NCI-H1092 (cell line): Measurements from ENCODE around the gene RPAP3.

Source experiments
- DNase-seq: peaks from one replicate; lab custom pipeline; 2025; lab: John Stamatoyannopoulos, UW

The RPAP3 gene

DNA sequence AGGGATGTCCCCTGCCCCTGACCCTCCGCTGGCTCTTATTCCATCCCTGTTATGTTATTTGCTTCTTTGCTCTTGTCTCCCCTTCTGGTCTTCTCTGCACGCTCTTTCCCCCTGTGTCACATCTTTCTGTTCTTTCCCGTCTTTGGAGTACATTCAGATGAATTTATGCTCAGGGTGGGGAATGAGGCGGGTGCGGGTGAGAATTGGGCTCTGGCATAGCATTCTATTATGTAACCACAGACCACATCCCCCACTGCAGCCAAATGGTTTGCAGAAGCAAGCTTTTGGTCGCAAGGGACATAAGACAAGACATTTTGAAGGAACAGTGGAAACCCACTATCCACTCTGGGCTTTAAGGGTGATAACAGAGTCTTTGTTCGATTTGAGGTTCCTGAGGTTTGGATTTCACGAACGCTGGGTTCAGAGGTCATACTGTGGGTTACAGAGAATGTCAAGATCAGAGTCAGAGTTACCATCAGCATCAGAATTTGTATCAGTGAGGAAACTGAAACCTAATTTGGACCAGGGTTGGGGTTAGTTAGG lies 15.7 kb upstream of the RPAP3 start:
- DNase-seq: no peak

GRCh38 chr12:47718531-47718930 lies 12.7 kb upstream of the RPAP3 start:
- no peak for DNase-seq

DNA sequence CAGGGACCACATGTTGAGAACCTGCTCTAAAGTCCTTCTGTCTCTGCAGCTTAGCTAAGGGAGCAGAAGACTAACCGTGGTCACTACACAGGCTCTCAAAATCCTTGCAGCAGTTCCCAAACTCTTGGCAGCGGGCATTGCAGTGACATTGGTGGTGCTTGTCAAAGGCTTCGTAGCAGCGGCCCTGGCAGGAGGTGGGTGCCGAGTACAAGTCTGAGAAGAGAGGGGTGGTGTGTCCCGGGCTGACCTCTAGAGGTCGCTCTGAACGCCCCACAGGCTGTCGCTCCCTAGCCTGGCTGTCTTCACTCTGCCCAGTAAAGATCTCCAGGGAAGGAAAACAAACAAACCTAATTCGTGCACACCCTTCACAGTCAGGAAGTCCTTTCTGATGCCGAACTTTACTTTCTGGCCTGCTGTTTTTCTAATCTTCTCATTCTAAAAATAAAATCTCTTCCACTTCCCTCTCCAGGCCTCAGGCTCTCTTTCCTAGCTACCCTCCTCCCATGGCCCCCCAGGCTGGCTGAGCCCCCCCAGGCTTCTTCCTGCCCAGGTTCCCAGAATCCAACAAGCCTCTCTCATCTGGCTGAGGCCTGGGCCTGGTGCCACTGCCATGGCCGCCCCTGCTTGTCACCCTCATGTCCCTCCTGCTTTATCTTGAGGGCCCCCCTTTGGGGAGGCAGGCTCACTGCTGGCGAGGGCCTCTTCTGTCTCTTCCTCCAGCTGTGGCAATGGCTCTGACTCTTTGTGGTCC lies 11.8 kb upstream of the RPAP3 start:
- DNase-seq: peak; percentile 82

- DNase-seq: no peak
Measured at GRCh38 chr12:47717046-47717442, 11.2 kb upstream of the RPAP3 start.

- no peak for DNase-seq
Measured at GRCh38 chr12:47715877-47716548, 10.2 kb upstream of the RPAP3 start.

DNA sequence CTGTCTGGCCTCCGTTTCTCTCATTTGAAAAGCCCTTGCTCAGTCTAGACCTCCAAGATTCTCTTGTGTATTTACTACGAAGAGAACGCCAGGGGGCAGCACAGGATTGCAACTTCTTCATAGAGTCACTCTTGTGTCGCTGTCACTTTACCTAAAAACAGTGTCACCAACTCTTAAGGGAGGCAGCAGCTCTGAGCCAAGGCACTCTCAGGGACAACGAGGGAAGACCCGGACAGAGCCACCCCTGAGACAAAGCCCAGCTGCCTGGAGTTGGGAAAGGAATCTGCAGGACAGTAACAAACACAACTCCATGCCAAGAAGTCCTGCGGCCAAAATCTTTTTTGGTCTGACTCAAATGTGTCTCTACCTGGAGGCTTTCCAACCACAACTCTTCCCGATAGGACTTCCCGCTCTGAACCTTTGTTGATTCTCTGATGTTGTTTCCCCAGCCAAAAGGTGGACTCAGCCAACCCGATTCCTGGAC lies 9.6 kb upstream of the RPAP3 start:
- DNase-seq: peak; percentile 86

- no peak for DNase-seq
Measured at GRCh38 chr12:47714826-47715386, 9.1 kb upstream of the RPAP3 start.

GRCh38 chr12:47712171-47712570 lies 6.3 kb upstream of the RPAP3 start:
- no peak for DNase-seq

DNA sequence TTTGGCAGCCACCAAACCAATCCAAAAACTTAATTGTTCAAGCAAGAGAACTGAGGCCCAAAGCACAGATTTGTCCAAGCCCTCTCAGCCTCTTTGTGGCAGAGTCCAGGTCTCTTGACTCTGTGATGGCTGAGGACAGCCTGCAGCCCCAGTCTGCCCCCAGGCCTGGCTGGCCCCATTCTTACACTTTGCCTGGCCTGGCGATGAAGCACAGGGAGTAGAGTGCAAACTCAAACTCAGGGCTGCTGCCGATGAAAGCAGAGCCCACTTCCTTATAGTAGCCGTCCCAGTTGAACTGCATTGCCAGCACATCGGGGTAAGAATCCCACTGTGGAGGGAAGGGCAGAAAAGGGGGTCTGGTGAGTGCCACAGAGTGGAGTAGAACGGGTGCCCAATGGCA lies 5.6 kb upstream of the RPAP3 start:
- no peak for DNase-seq

- no peak for DNase-seq
Measured at GRCh38 chr12:47710278-47710677, 4.4 kb upstream of the RPAP3 start.

DNA sequence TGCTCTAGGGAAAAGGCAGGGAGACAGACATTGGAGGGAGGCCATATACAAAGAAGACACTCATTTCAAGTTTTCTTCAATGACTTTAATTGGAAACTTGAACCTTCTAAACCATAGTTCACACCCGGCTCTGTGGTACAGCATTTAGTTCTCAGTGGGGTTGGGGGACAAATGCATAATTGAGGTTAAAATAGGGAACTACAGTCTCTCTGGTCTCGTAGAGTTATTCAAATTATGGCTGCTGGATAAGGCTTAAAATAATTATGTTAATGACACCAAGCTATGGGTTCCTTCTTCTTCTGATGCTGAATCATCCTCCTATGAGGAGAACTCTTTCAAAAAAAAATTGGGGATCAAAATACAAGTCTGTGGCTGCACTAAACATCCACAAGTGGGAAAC lies 3.8 kb upstream of the RPAP3 start:
- no peak for DNase-seq

DNA sequence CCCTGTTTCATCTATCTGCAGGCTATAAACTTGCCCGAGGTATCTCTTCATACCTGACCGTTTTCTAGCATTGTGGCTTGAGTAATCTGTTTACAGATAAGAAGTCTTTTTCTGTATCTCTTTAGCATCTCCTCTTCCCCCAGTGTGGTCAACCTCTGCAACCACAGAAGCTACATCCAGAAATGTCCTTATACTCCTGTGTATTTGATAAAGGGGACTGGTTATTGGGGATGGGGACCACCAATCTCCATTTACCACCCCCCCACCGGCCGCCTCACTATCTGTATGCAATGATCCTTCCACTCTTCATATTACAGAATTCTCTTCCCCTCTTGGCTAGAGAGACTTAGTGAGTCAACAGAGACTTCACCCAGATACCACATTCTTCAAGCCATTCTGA lies 3.4 kb upstream of the RPAP3 start:
- DNase-seq: no peak

DNA sequence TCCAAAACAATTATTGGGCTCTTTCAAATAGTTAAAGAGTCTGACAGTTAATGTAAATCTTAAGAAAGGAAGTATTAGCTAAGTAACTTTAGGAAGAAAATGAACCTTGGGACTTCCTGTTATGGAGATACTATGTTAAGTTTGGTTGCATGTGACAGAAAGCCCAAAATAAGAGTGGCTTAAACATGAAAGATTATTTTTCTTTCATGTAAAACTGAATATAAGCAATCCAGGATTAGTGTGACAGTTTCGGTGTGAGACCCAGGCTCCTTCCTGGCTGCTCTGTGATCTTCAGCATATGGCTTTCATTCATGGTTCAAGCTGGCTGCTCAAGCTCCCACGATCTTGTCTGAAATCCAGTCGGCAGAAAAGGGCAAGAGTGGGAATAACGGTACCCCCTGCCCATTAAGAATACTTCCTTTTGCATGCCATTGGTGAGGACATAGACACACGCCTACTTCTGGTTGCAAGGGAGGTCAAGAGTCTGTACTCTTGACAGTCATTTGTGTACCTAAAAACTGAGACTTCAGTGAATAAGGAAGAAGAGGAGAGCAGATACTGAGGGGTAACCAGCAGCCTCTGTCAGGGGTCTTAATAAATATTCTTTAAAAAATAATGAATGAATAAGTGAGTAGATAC lies 2.2 kb upstream of the RPAP3 start:
- DNase-seq: no peak

- no peak for DNase-seq
Measured at GRCh38 chr12:47707355-47707754, 1.5 kb upstream of the RPAP3 start.

- DNase-seq: no peak
Measured at GRCh38 chr12:47705229-47705565, 633 bp downstream of the RPAP3 start.

DNA sequence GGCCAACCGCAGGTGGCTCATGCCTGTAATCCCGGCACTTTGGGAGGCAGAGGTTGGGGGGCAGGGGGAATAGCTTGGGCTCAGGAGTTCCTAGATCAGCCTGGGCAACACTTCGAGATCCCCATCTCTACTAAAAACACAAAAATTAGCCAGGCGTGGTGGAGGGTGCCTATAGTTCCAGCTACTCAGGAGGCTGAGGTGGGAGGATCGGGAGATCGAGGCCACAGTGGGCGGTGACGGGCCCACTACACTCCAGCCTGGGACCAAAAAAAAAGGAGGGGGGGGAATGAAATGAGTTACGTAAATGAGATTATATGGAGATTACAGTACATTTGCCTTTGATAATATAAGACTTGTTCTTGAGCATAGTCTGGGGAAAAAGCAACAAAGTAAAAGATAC lies 1.1 kb downstream of the RPAP3 start:
- no peak for DNase-seq

DNA sequence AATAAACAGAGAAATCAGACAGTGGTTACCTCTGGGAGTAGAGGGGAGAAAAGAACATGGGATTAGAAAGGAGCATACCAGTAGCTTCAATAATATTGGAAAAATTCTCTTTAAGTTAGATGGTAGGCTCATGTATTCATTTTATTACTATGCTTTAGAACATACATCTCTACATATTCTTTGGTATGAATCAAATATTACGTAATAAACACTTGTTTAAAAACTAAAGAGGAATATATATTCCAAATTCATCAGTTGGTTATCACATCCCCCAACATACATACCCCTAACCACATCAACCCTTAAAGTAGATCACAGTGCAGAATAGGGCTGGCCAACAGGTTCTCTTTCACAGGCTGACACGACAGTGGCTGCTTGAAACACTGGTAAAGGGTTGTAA lies 5.6 kb downstream of the RPAP3 start:
- no peak for DNase-seq

- no peak for DNase-seq
Measured at GRCh38 chr12:47698631-47699030, 7.2 kb downstream of the RPAP3 start.

DNA sequence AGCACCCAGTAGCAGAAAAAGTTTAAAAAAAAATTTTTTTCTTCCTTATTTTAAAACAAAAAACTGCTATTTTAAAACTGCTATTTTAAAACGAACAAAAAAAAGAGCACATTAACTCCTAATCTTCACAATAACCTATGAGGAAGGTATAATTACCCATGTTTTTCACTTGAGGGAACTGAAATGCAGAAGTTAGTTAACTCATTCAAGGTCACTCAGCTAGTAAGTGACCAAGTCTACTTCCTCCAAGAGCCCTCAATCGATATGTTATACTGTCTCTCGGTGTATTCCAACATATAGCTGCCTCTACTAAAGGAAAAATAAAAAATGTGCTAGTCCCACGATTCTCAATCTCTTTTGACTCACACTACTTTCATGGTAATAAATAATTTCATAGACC lies 7.8 kb downstream of the RPAP3 start:
- no peak for DNase-seq

- DNase-seq: no peak
Measured at GRCh38 chr12:47689215-47689614, 16.6 kb downstream of the RPAP3 start.

GRCh38 chr12:47687636-47688035 lies 18.2 kb downstream of the RPAP3 start:
- DNase-seq: no peak

GRCh38 chr12:47686645-47687240 lies 19.1 kb downstream of the RPAP3 start:
- peak; percentile 32 for DNase-seq
